ENCODE results near the gene TTC34.

TTC34 gene

GRCh38 chr1:2819831-2820730, 18.6 kb upstream of the TTC34 start:
- Histone ChIP-seq H3K36me3 (ENCODE audit: insufficient read depth, low read length) (no peaks in the 10 kb centered on the region), H3K27me3 (ENCODE audit: insufficient read depth, low read length) (no peaks in the 10 kb centered on the region), H3K4me1 (ENCODE audit: control insufficient read depth, insufficient read depth, low read length, unreplicated experiment) (no peaks in the 10 kb centered on the region), H3K79me2 (ENCODE audit: control insufficient read depth, insufficient read depth, low read length, unreplicated experiment) (no peaks in the 10 kb centered on the region), H2AFZ (ENCODE audit: low read length, unreplicated experiment) (no peak overlapping the region), H3K27ac (ENCODE audit: low read depth, low read length) (no peak overlapping the region), H3K4me3 (ENCODE audit: low read depth, low read length) (no peak overlapping the region)

- Histone ChIP-seq H2AFZ (ENCODE audit: low read length, unreplicated experiment) (no peak overlapping the region), H3K27me3 (ENCODE audit: insufficient read depth, low read length) (no peaks in the 10 kb centered on the region), H3K36me3 (ENCODE audit: insufficient read depth, low read length) (no peaks in the 10 kb centered on the region)
These were observed 17.9 kb upstream of the TTC34 start for GRCh38 chr1:2819429-2819828.

GRCh38 chr1:2817784-2818564, 16.5 kb upstream of the TTC34 start:
- H3K79me2 ChIP-seq (ENCODE audit: control insufficient read depth, insufficient read depth, low read length, unreplicated experiment): no peaks in the 10 kb centered on the region
- H3K36me3 ChIP-seq (ENCODE audit: insufficient read depth, low read length): no peaks in the 10 kb centered on the region
- no peak overlapping the region for H2AFZ ChIP-seq (ENCODE audit: low read length, unreplicated experiment)
- H3K4me3 ChIP-seq (ENCODE audit: low read depth, low read length): no peak overlapping the region
- no peaks in the 10 kb centered on the region for H3K4me1 ChIP-seq (ENCODE audit: control insufficient read depth, insufficient read depth, low read length, unreplicated experiment)
- no peak overlapping the region for H3K27ac ChIP-seq (ENCODE audit: low read depth, low read length)
- no peaks in the 10 kb centered on the region for H3K27me3 ChIP-seq (ENCODE audit: insufficient read depth, low read length)

More at GRCh38 chr1:2819429-2819828, 17.9 kb upstream of the TTC34 start:
- Histone ChIP-seq H3K27ac (ENCODE audit: low read depth, low read length) (no peak overlapping the region), H3K4me3 (ENCODE audit: low read depth, low read length) (no peak overlapping the region), H3K79me2 (ENCODE audit: control insufficient read depth, insufficient read depth, low read length, unreplicated experiment) (no peaks in the 10 kb centered on the region), H3K4me1 (ENCODE audit: control insufficient read depth, insufficient read depth, low read length, unreplicated experiment) (no peaks in the 10 kb centered on the region)

GRCh38 chr1:2816786-2817185, 15.3 kb upstream of the TTC34 start:
- no peak overlapping the region for H2AFZ ChIP-seq (ENCODE audit: low read length, unreplicated experiment)
- H3K27ac ChIP-seq (ENCODE audit: low read depth, low read length): no peak overlapping the region
- no peaks in the 10 kb centered on the region for H3K27me3 ChIP-seq (ENCODE audit: insufficient read depth, low read length)
- H3K36me3 ChIP-seq (ENCODE audit: insufficient read depth, low read length): no peaks in the 10 kb centered on the region
- H3K79me2 ChIP-seq (ENCODE audit: control insufficient read depth, insufficient read depth, low read length, unreplicated experiment): no peaks in the 10 kb centered on the region
- no peaks in the 10 kb centered on the region for H3K4me1 ChIP-seq (ENCODE audit: control insufficient read depth, insufficient read depth, low read length, unreplicated experiment)
- H3K4me3 ChIP-seq (ENCODE audit: low read depth, low read length): no peak overlapping the region

- Histone ChIP-seq H3K27me3 (ENCODE audit: insufficient read depth, low read length) (no peaks in the 10 kb centered on the region), H3K4me3 (ENCODE audit: low read depth, low read length) (no peak overlapping the region), H3K36me3 (ENCODE audit: insufficient read depth, low read length) (no peaks in the 10 kb centered on the region), H2AFZ (ENCODE audit: low read length, unreplicated experiment) (no peak overlapping the region), H3K4me1 (ENCODE audit: control insufficient read depth, insufficient read depth, low read length, unreplicated experiment) (no peaks in the 10 kb centered on the region), H3K79me2 (ENCODE audit: control insufficient read depth, insufficient read depth, low read length, unreplicated experiment) (no peaks in the 10 kb centered on the region), H3K27ac (ENCODE audit: low read depth, low read length) (no peak overlapping the region)
These were observed 14.1 kb upstream of the TTC34 start for GRCh38 chr1:2815551-2815950.

- Histone ChIP-seq H3K4me3 (ENCODE audit: low read depth, low read length) (no peak overlapping the region), H3K27ac (ENCODE audit: low read depth, low read length) (no peak overlapping the region), H3K79me2 (ENCODE audit: control insufficient read depth, insufficient read depth, low read length, unreplicated experiment) (no peaks in the 10 kb centered on the region), H2AFZ (ENCODE audit: low read length, unreplicated experiment) (no peak overlapping the region), H3K27me3 (ENCODE audit: insufficient read depth, low read length) (no peaks in the 10 kb centered on the region), H3K36me3 (ENCODE audit: insufficient read depth, low read length) (no peaks in the 10 kb centered on the region), H3K4me1 (ENCODE audit: control insufficient read depth, insufficient read depth, low read length, unreplicated experiment) (no peaks in the 10 kb centered on the region)
These were observed 13.1 kb upstream of the TTC34 start for GRCh38 chr1:2814511-2815075.

GRCh38 chr1:2812939-2813653, 11.6 kb upstream of the TTC34 start:
- Histone ChIP-seq H3K27ac (ENCODE audit: low read depth, low read length) (no peak overlapping the region), H2AFZ (ENCODE audit: low read length, unreplicated experiment) (no peak overlapping the region), H3K4me1 (ENCODE audit: control insufficient read depth, insufficient read depth, low read length, unreplicated experiment) (no peaks in the 10 kb centered on the region), H3K36me3 (ENCODE audit: insufficient read depth, low read length) (no peaks in the 10 kb centered on the region), H3K4me3 (ENCODE audit: low read depth, low read length) (no peak overlapping the region), H3K27me3 (ENCODE audit: insufficient read depth, low read length) (no peaks in the 10 kb centered on the region), H3K79me2 (ENCODE audit: control insufficient read depth, insufficient read depth, low read length, unreplicated experiment) (no peaks in the 10 kb centered on the region)

- H3K79me2 ChIP-seq (ENCODE audit: control insufficient read depth, insufficient read depth, low read length, unreplicated experiment): no peaks in the 10 kb centered on the region
- no peaks in the 10 kb centered on the region for H3K4me1 ChIP-seq (ENCODE audit: control insufficient read depth, insufficient read depth, low read length, unreplicated experiment)
- H3K27ac ChIP-seq (ENCODE audit: low read depth, low read length): no peak overlapping the region
- no peaks in the 10 kb centered on the region for H3K27me3 ChIP-seq (ENCODE audit: insufficient read depth, low read length)
- H3K36me3 ChIP-seq (ENCODE audit: insufficient read depth, low read length): no peaks in the 10 kb centered on the region
- no peak overlapping the region for H3K4me3 ChIP-seq (ENCODE audit: low read depth, low read length)
- H2AFZ ChIP-seq (ENCODE audit: low read length, unreplicated experiment): no peak overlapping the region
These were observed 10.6 kb upstream of the TTC34 start for GRCh38 chr1:2812136-2812535.

GRCh38 chr1:2811533-2811918, 10.0 kb upstream of the TTC34 start:
- H3K79me2 ChIP-seq (ENCODE audit: control insufficient read depth, insufficient read depth, low read length, unreplicated experiment): no peaks in the 10 kb centered on the region
- H3K27me3 ChIP-seq (ENCODE audit: insufficient read depth, low read length): 0 out of 2 replicates have a peak, but pooled peaks cover 4% of the 10 kb centered on the region
- no peaks in the 10 kb centered on the region for H3K36me3 ChIP-seq (ENCODE audit: insufficient read depth, low read length)
- no peak overlapping the region for H3K4me3 ChIP-seq (ENCODE audit: low read depth, low read length)
- H3K27ac ChIP-seq (ENCODE audit: low read depth, low read length): no peak overlapping the region
- no peak overlapping the region for H2AFZ ChIP-seq (ENCODE audit: low read length, unreplicated experiment)
- no peaks in the 10 kb centered on the region for H3K4me1 ChIP-seq (ENCODE audit: control insufficient read depth, insufficient read depth, low read length, unreplicated experiment)

- H3K27me3 ChIP-seq (ENCODE audit: insufficient read depth, low read length): 0 out of 2 replicates have a peak, but pooled peaks cover 4% of the 10 kb centered on the region
- H3K4me3 ChIP-seq (ENCODE audit: low read depth, low read length): no peak overlapping the region
- no peaks in the 10 kb centered on the region for H3K36me3 ChIP-seq (ENCODE audit: insufficient read depth, low read length)
These were observed 9.5 kb upstream of the TTC34 start for GRCh38 chr1:2810899-2811532.

More at GRCh38 chr1:2810899-2811532, 9.5 kb upstream of the TTC34 start:
- H2AFZ ChIP-seq (ENCODE audit: low read length, unreplicated experiment): no peak overlapping the region
- H3K79me2 ChIP-seq (ENCODE audit: control insufficient read depth, insufficient read depth, low read length, unreplicated experiment): no peaks in the 10 kb centered on the region
- no peaks in the 10 kb centered on the region for H3K4me1 ChIP-seq (ENCODE audit: control insufficient read depth, insufficient read depth, low read length, unreplicated experiment)
- no peak overlapping the region for H3K27ac ChIP-seq (ENCODE audit: low read depth, low read length)

All from ACC112 (cell line).